HG03460 (cell line): ENCODE measurements around the gene STX10.
"Not testable (repeated sequence)": the region's sequence is repeated elsewhere in the genome, so short reads cannot be mapped to it uniquely, and the experiment has no call there.

Experiments
- ATAC-seq: cut with Tn5 transposase; IDR thresholded peaks from one replicate; pipeline ENCODE4 v1.9.1; 2021; ENCODE audit not compliant: unreplicated experiment

The STX10 gene, protein sequence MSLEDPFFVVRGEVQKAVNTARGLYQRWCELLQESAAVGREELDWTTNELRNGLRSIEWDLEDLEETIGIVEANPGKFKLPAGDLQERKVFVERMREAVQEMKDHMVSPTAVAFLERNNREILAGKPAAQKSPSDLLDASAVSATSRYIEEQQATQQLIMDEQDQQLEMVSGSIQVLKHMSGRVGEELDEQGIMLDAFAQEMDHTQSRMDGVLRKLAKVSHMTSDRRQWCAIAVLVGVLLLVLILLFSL

DNA sequence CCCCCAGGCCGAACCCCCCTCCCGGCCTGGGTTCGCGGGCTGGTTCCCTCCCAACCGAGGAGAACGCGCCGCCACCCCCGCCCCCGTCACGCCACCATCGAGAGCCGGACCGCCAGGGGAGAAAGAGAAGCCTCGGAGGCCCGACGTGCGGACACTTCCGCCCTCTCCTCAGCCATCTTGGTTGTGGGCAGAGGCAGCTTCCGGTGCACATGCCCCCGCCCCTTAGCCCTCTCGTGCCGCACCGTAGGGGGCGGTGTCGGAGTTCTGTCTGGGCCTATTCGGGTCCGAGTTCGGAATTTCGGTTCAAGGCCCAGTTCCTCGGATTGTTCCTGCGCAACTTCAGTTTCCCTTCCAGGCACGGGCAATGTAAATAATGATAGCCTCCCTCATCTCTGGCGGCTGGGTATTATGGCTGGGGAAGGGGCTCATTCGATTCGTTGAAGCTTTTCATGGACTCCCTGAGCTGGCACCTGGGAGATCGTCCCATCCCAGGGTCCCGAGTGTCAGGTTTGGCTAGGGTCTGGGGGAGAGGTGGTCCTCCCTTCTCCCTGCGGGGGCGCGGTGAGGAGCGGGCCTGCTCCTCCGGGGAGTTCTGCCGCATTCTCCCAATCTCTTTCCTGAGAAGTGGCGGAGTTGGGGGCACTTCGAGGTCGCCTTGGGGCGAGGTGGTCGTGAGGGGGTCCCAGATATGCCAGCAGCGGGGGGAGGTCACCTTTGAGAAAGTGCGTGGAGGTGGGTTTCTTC lies at the start of gene STX10, which contains the start of gene IER2:
TSS of gene STX10 (minus strand) at position 189 of the 744 bp plus-strand sequence. CDS start 202 bp downstream, outside the sequence.
TSS of gene IER2 (plus strand) at position 225 of the 744 bp plus-strand sequence. CDS start 2,776 bp downstream, outside the sequence.
- ATAC-seq = peak; percentile 33

DNA sequence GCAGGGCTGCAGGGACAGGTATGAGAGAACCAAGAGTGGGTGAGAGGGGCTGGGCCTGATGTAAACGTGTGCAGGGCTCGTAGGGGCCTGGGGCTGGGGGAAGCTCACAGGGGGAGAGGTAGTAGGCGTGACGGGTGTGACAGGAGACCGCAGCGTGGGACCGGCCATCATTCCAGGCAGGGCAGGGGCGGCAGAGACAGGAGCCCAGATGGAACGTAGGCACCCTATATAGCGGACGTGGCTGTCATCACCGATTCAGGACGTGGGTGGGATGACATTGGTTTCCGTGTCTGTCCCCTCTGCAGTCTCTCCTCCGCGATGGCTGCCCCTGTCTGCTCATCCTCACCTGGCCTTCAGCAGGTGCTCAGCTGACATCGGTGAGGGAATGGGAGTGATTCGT lies 48.5 kb upstream of the STX10 start:
- no peak for ATAC-seq

DNA sequence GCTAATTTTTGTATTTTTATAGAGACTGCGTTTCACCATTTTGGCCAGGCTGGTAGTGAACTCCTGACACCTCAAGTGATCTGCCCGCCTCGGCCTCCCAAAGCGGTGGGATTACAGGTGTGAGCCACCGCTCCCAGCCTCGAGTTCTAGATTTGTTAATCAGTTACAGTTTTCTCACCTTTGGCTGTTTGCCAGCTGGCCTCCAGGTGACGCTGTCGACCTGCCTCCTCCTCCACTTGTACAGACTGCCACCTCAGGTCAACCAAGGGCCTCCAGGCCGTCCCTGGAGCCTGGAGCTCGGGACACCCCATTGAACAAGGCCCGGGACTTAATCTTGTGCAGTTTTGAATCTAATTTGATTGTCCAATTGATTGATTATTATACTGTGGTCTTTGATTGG lies 45.5 kb upstream of the STX10 start:
- ATAC-seq = no peak

DNA sequence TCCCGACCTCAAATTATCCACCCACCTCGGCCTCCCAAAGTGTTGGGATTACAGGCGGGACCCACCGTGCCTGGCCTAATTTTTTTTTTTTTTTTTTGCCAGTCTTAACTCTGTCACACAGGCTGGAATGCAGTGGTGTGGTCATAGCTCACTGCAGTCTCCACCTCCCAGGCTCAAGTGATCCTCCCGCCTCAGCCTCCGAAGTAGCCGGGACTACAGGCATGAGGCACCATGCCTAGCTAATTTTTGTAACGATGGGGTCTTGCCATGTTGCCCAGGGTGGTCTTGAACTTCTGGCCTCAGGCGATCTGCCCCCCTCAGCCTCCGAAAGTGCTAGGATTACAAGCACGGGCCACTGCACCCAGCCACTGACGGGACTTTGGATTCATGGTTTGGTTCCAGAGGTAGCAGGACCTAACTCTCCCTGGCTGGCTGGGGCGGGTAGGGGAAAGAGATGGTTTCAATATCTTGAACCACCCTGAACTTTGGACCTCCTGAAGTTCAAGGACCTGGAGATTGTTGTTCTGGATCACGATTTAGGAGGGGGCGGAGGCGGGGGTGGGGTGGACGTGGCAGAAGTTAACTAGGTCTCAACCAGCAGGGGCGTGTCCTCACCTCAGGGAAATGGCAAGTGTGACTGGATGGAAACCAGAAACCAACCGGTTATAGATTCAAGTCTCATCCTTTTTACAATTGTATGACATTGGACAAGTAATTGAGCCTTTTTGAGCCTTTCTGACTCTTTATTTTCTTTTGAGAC lies 40.8 kb upstream of the STX10 start:
- no peak for ATAC-seq

DNA sequence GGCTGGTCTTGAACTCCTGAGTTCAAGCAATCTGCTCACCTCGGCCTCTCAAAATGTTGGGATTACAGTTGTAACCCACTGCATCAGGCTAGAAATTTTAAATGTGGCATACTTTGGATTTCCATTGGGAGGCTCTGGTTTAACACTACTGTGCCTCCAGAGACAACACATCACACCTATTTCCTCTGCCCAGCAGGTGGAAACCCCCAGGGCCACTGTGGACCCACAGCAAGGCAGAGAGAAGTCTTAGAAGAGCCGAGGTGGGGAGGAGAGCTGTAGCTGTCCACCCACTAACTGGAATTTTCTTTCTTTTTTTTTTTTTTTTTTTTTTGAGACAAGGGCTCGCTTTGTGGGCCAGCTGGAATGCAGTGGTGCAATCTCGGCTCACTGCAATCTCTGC lies 39.4 kb upstream of the STX10 start:
- ATAC-seq = no peak

DNA sequence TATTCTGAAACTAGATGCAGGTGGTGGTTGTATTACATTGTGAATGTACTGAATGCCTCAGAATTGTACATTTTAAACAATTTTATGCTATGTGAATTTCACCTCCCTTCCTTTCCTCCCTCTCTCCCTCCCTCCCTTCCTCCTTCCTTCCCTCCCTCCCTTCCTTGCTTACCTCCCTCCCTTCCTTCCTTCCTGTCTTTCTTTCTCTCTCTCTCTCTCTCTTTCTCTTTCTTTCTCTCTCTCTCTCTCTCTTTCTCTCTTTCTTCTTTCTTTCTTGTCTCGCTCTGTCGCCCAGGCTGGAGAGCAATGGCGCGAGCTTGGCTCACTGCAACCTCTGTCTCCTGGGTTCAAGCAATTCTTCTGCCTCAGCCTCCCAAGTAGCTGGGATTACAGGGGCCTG lies 37.2 kb upstream of the STX10 start:
- no peak for ATAC-seq

DNA sequence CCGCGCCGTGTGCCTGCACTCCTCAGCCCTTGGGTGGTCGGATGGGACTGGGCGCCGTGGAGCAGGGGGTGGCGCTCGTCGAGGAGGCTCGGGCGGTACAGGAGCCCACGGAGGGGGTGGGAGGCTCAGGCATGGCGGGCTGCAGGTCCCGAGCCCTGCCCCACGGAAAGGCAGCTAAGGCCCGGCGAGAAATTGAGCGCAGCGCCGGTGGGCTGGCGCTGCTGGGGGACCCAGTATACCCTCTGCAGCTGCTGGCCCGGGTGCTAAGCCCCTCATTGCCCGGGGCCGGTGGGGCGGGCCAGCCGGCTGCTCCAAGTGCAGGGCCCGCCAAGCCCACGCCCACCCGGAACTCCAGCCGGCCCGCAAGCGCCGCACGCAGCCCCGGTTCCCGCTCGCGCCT lies 36.5 kb upstream of the STX10 start:
- ATAC-seq = not testable (repeated sequence)

DNA sequence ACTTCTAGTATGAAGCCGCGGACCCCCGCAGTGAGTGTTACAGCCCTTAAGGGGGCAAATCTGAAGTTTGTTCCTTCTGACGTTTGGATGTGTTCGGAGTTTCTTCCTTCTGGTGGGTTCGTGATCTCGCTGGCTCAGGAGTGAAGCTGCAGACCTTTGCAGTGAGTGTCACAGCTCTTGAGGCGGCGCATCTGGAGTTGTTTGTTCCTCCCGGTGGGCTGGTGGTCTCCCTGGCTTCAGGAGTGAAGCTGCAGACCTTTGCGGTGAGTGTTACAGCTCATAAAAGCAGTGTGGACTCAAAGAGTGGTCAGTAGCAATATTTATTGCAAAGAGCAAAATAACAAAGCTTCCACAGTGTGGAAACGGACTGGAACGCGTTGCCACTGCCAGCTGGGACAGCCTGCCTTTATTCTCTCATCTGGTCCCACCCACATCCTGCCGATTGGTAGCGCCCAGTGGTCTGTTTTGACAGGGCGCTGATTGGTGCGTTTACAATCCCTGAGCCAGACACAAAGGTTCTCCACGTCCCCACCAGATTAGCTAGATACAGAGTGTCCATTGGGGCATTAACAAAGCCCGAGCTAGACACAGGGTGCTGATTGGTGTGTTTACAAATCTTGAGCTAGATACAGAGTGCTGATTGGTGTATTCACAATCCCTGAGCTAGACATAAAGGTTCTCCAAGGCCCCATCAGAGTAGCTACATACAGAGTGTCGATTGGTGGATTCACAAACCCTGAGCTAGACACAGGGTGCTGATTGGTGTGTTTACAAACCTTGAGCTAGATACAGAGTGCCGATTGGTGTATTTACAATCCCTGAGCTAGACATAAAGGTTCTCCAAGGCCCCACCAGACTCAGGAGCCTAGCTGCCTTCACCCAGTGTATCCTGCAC lies 35.8 kb upstream of the STX10 start:
- not testable (repeated sequence) for ATAC-seq

DNA sequence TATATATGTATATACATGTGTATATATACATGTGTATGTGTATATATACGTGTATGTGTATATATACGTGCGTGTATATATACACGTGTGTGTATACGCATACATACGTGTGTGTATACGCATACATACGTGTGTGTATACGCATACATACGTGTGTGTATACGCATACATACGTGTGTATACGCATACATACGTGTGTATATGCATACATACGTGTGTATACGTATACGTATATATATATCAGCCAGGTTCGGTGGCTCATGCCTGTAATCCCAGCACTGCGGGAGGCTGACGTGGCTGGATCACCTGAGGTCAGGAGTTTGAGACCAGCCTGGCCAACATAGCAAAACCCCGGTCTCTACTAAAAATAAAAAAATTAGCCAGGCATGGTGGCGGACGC lies 34.8 kb upstream of the STX10 start:
- not testable (repeated sequence) for ATAC-seq

DNA sequence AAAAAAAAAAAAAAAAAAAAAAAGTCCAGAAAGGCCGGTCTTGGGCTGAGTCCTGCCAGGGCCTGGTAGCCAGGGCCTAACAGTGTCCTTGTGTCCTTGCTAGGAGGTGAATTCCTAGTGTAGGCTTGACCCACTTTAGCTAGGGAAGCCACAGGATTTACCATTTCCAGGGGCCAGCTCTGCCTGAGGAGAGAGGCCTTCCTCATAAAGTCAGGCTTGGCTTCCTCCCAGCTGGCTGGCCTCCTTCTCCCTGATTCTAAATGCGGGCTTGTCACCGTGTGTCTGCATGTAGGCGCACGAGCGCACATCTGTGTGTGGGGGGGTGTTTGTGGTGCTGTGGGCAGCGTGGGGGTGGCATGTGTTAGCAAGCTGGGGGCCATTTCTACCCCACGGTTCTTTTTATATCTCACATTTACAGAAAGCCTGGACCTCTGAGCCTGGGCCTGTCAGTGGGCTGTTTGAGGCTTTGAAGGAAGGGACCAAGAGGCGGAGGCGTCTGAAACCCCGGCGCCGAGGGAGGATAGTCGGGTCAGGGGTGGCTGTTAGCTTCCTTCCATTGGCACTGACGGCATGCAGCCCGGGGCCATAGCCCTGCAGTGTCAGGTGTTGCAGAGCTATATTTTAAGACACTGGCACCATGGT lies 31.7 kb upstream of the STX10 start:
- ATAC-seq = no peak

DNA sequence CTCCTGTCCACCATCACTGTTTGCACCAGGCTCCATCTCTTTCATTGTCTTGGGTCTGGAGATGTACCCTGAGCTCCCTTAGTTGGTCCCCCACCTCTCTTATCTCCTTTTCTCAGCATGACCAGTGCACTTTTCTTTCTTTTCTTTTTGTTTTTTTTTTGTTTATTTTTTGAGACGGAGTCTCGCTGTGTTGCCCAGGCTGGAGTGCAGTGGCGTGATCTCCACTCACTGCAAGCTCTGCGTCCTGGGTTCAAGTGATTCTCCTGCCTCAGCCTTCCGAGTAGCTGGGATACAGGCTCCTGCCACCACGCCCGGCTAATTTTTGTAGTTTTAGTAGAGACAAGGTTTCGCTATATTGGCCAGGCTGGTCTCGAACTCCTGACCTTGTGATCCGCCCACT lies 28.1 kb upstream of the STX10 start:
- ATAC-seq = not testable (repeated sequence)

DNA sequence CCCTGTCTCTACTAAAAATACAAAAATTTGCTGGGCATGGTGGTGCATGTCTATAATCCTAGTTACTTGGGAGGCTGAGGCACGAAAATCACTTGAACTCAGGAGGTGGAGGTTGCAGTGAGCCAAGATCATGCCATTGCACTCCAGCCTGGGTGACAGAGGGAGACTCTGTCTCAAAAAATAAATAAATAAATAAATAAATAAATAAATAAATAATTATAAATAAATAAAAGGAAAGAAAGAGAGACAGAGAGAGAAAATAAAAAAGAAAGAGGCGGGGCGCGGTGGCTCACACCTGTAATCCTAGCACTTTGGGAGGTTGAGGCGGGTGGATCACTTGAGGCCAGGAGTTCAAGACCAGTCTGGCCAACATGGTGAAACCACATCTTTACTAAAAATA lies 27.4 kb upstream of the STX10 start:
- ATAC-seq = not testable (repeated sequence)

DNA sequence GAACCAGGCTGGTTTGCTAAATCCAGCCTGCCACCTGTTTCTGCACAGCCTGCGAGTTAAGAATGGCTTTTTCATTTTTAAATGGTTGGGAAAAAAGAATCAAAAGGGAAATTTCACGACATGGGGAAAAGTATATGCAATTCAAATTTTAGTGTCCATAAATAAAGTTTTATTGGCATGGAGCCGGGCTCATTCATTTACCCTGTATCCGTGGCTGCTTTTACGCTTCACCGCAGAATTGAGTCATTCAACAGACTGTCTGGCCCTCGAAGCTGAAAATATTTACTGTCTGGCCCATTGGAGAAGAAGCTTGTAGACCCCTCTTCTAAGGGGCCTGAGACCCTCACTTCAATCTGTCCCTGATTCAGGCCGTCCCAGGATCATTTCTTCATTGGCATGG lies 26.2 kb upstream of the STX10 start:
- ATAC-seq = no peak

DNA sequence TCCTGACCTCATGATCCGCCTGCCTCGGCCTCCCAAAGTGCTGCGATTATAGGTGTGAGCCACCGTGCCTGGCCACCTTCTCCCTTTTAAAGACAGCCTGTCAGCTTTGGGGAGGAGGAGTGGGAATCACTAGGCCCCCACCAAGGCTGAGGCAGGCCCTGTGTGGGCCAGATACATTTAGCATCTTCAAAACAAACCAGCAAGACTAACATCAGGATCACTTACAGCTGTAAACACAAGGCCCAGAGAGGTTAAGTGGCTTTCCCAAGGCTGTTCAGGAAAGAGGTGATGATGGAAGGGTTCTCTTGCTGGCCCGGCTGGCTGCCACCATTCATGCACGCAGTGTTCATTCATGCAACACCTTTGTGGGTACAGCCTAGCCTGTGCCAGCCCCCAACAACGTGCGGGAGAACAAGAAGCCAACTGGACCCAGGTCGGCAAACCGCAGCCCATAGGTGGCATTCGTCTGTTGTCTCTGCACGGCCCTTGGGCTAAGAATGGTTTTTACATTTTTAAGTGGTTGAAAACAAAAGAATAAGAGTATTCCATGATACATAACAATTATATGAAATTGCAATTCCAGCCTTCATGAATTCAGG lies 23.1 kb upstream of the STX10 start:
- no peak for ATAC-seq

DNA sequence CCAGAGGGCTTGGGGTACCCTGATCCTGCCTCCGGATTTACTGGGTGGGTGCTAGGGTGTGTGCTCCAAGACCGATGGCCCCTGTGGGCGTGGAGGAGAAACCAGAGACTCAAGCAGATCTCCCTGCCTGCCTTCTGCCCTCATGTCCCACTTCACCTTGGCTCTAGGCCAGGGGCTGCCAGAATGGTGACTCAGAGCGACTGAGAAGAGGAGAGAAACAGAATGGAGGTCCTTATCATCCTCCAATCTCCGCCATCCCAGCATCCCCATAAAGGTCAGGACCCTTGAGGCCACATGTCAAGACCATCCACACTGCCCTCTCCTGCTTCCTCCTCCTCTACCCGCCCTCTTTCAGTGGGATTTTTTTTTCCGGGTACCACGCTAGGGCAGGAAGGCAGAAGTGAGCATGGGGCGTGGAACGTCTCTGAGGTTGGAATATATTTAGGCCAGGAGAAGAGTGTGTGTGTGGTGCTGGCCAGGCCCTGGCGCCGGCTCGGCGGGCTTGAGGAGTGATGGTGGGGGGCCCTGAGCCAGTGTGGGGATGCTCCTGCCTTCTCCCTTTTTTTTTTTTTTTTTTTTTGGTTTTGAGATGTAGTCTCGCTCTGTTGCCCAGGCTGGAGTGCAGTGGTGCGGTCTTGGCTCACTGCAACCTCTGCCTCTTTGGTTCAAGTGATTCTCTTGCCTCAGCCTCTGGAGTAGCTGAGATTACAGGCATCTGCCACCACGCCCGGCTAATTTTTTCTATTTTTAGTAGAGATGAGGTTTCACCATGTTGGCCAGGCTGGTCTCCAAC lies 22.4 kb upstream of the STX10 start:
- no peak for ATAC-seq

DNA sequence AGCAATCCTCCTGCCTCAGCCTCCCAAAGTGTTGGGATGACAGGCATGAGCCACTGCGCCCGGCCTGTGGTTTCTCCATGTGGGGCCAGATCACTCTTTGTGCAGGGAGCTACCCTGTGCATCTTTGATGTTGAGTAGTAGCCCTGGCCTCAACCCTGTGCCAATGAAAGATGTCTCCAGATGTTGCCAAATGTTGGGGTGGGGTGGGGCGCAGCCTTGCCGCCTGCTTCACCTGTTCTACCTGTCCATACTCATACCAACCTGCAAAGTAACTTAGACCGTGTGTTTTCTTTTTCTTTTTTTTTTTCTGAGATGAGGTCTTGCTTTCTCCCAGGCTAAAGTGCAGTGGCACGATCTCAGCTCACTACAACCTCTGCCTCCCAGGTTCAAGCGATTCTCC lies 21.0 kb upstream of the STX10 start:
- no peak for ATAC-seq

DNA sequence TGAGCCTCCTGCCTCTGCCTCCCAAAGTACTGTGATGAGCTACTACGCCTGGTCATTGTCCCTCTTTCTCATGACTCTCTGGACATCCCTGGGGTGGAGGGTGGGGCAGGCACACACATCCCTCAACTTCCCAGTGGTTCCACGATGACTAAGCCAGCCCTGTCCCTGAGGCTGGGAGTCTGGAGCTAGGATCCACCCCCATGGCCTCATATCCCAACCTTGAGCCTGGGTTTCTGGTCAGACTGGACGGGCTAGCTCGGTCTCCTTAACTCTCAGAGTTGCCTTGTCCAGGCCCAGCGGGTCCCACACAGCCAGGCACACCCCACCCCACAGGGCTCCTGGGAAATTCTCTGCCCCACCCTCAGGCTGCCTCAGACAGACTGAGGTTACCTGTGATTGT lies 19.6 kb upstream of the STX10 start:
- ATAC-seq = no peak

DNA sequence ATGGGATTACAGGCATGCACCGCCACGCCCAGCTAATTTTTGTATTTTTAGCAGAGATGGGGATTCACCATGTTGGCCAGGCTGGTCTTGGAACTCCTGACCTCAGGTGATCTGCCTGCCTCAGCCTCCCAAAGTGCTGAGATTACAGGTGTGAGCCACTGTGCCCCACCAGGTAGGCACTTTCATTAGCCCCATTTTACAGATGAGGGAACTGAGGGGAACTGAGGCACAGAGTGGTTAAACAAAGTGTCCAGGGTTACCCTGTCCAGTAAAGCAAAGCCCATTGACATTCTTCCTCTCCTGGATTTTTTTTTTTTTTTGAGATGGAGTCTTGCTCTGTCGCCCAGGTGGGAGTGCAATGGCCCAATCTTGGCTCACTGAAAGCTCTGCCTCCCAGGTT lies 16.0 kb upstream of the STX10 start:
- ATAC-seq = not testable (repeated sequence)
